Prostate gland (tissue), 2 donors: Measurements from ENCODE around the gene PADI2.

ENCODE experiments used
- POLR2A ChIP-seq: fragments of 450-650 bp; IDR thresholded peaks from one replicate; pipeline ENCODE4 v1.6.1; 2016; ENCODE audit warnings: antibody characterized with exemption, mild to moderate bottlenecking
- POLR2AphosphoS5 ChIP-seq: sonication (generic); formaldehyde crosslinking; IDR thresholded peaks from one replicate; pipeline ENCODE4 v1.6.1; 2017; ENCODE audit warnings: antibody characterized with exemption
- TF ChIP-seq, protein P1 (sequence below), 4 experiments: fragments of 200-600 bp in 2 of 4; fragments of 450-650 bp in 2 of 4; sonication (generic) in 2 of 4; IDR thresholded peaks; 1 replicate in 3 of 4; 2 replicates in 1 of 4; pipeline ENCODE4 v1.5.1; 2016 to 2019; ENCODE audit warnings: antibody characterized with exemption in 4 of 4, mild to moderate bottlenecking in 2 of 4, moderate library complexity in 2 of 4

DNA sequence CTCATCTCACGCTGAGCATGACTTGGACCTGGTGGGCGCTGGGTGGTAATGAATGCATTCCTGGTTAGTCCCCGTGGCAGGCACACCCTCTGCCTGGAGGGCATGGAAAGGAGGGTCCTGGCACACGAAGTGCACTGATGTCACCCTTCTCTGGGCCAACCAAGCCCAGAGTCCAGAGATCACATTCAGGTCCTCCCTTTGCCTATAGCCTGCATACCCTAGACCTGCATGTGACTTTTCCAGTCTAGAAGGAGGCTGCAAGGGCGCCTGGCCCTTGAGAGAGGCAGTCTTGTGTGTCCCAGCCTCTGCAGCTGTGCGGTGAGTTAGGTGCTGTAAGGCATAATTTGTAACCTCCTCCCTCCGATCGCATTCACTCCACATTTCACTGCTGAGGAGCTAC, 22.1 kb downstream of the PADI2 start:
- no peak for TF ChIP-seq POLR2A
- TF ChIP-seq, protein P1, sequence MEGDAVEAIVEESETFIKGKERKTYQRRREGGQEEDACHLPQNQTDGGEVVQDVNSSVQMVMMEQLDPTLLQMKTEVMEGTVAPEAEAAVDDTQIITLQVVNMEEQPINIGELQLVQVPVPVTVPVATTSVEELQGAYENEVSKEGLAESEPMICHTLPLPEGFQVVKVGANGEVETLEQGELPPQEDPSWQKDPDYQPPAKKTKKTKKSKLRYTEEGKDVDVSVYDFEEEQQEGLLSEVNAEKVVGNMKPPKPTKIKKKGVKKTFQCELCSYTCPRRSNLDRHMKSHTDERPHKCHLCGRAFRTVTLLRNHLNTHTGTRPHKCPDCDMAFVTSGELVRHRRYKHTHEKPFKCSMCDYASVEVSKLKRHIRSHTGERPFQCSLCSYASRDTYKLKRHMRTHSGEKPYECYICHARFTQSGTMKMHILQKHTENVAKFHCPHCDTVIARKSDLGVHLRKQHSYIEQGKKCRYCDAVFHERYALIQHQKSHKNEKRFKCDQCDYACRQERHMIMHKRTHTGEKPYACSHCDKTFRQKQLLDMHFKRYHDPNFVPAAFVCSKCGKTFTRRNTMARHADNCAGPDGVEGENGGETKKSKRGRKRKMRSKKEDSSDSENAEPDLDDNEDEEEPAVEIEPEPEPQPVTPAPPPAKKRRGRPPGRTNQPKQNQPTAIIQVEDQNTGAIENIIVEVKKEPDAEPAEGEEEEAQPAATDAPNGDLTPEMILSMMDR (IDR thresholded peaks at IDR 0.05), result no peak
- no peak for TF ChIP-seq POLR2AphosphoS5
